Psoas muscle (tissue), 8 donors: ENCODE data around the gene KRT7. TPM values are rescaled to one million over a fixed set of nuclear protein-coding genes. Genes with fewer than 3 reads are reported as not detected.

Source experiments
- ATAC-seq, 4 donors: fragments of 200-7000 bp; cut with Tn5 transposase; one replicate each; pipeline ENCODE4 v1.9.1; 2020; ENCODE audit warnings: moderate library complexity in 3 of 4, mild to moderate bottlenecking in 2 of 4
- DNase-seq, 2 donors: peaks; one replicate each; pipeline ENCODE4 v3.0.0-alpha.2; 2020
- H3K27ac ChIP-seq: fragments of 200-600 bp; one replicate; pipeline ENCODE4 v1.8.0; 2022
- H3K27me3 ChIP-seq, 3 donors: fragments of 200-600 bp in 1 of 3; one replicate each; pipeline versions ENCODE4 v1.6.1 to v1.8.0; 2013 to 2022; ENCODE audit warnings: low read length in 2 of 3, mild to moderate bottlenecking in 2 of 3, moderate library complexity in 1 of 3; ENCODE audit not compliant: insufficient read depth in 3 of 3
- H3K36me3 ChIP-seq, 2 donors: fragments of 200-600 bp in 1 of 2; one replicate each; pipeline versions ENCODE4 v1.6.1 to v1.8.0; 2013 to 2022; ENCODE audit warnings: low read depth in 1 of 2, mild to moderate bottlenecking in 1 of 2, moderate library complexity in 1 of 2; ENCODE audit not compliant: insufficient read depth in 1 of 2
- H3K4me1 ChIP-seq: fragments of 200-600 bp; one replicate; pipeline ENCODE4 v1.8.0; 2022
- H3K4me3 ChIP-seq: fragments of 200-600 bp; one replicate; pipeline ENCODE4 v1.8.0; 2022; ENCODE audit warnings: mild to moderate bottlenecking
- H3K9me3 ChIP-seq: fragments of 200-600 bp; one replicate; pipeline ENCODE4 v1.8.0; 2022
- WGBS, 3 donors: extraction: QIAGEN DNeasy Blood & Tissue Kit; methylation state at CpG; one replicate each; pipeline versions ENCODE4 v1.1.6 to v1.1.7; 2013; 5-methylcytosine and 5-hydroxymethylcytosine counted together
- intact Hi-C, 2 donors: fragments of 100-400 bp; cut with DNase I; formaldehyde crosslinking; loops; one replicate each; pipeline versions ENCODE4 v1.11.0 to v1.14.2; 2022
- polyA plus RNA-seq, 3 donors: library from polyadenylated mRNA; stranded (reverse); fragments of 200-250 nt; gene quantifications; one replicate each; pipeline ENCODE4 v1.2.3, GENCODE V29; 2013
- total RNA-seq, 4 donors: library from RNA; stranded (reverse); fragmentation: NEBNext Ultra II Directional in 2 of 4; extraction: Animal tissue kit (Norgen Biotek cat#: 25700) in 2 of 4; gene quantifications; one replicate each; pipeline versions ENCODE4 v1.2.1 to v1.2.4, GENCODE V29; 2021 to 2023
- TF ChIP-seq, protein P1 (sequence below): fragments of 200-600 bp; IDR thresholded peaks from one replicate; pipeline ENCODE4 v1.8.0; 2022; ENCODE audit warnings: antibody characterized with exemption
- donor health status: healthy with polysubstance abuse.
- donor health status: DM: no; HTN: no; CAD: no; lungs with moderate emphysema.
- donor health status: Bipolar disorder and iron deficiency.
- donor health status: healthy.
- donor health status: DM: yes; HTN: yes; CAD: no.
- donor health status: DM: no; HTN: no; CAD: no.
- donor health status: DM: no; HTN: no; CAD: no.
- donor health status: DM: yes; HTN: yes; CAD: no.

Gene KRT7
- total and polyA plus RNA-seq, 7 donors, result 0.39 to 3.9 (median 1.6) TPM

GRCh38 chr12:52277486-52278245 is 44.6 kb downstream of the KRT7 start:
- TF ChIP-seq, protein P1, sequence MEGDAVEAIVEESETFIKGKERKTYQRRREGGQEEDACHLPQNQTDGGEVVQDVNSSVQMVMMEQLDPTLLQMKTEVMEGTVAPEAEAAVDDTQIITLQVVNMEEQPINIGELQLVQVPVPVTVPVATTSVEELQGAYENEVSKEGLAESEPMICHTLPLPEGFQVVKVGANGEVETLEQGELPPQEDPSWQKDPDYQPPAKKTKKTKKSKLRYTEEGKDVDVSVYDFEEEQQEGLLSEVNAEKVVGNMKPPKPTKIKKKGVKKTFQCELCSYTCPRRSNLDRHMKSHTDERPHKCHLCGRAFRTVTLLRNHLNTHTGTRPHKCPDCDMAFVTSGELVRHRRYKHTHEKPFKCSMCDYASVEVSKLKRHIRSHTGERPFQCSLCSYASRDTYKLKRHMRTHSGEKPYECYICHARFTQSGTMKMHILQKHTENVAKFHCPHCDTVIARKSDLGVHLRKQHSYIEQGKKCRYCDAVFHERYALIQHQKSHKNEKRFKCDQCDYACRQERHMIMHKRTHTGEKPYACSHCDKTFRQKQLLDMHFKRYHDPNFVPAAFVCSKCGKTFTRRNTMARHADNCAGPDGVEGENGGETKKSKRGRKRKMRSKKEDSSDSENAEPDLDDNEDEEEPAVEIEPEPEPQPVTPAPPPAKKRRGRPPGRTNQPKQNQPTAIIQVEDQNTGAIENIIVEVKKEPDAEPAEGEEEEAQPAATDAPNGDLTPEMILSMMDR, result no peak
- Histone ChIP-seq H3K4me1 (peaks cover 7% of the 10 kb centered on the region), H3K27me3 (peaks cover 0 to 7% (median 0%) of the 10 kb centered on the region in 3 donors), H3K4me3 (no peak overlapping the region), H3K9me3 (no peaks in the 10 kb centered on the region), H3K27ac (no peak overlapping the region), H3K36me3 (no peaks in the 10 kb centered on the region)
- intact Hi-C loops, result loop anchor here (5.0 kb wide), 2 partner anchors 55 to 65 kb away; no protein-coding TSS in a partner anchor
- WGBS, 3 donors, result 61 to 85% (median 77%) methylated on average over 9 of the region's 9 CpGs
- DNase-seq (no peak), ATAC-seq (no peak)

DNA sequence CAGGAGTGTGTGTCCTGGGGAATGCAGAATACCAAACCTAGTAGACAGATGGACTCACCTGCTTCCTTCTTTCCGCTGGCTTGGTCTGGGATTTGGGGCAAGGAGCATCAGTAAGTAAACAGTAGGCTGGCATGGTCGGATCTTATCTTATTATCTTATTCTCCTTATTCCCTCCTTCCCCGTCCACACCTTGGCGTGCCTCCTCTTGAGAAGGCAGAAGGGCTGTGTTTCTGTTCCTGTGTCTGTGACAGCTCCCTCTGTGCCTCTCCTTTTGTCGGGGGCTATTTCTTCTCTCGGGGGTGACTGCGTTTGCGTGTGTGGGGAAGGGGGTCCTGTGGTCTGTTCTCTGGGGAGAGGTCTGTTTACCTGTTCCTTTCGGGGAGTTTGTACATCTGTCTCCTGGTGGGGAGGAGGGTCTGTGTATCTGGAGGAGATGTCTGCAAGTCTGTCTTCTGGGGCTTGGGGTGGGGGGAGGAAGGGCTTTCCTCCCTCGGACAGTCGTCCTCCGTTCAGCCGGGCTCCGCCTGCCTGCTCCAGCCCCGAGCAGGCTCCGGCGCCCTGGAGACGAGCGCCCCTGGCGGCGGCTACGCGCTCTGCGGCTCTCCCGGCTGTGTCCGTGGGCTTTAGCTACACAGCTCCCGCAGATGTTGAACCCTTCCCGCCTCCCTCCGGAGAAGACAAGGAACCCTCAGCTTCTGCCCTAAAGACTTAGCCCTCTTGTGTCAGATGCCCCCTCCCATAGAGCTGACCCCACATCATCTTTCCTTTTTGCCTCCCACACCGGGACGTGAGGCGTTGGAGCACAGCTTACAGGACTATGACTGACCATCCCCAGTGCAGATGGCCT is 45.8 kb downstream of the KRT7 start:
- H3K4me3 ChIP-seq, result no peak overlapping the region
- ATAC-seq, result peak; percentile 89 to 99 (median 94)
- peaks cover 7% of the 10 kb centered on the region for H3K4me1 ChIP-seq
- TF ChIP-seq, protein P1, result peak; percentile 96
- intact Hi-C loops, result loop anchor here (5.0 kb wide), 2 partner anchors 56 to 66 kb away; no protein-coding TSS in a partner anchor
- peaks cover 0 to 6% (median 0%) of the 10 kb centered on the region in 3 donors for H3K27me3 ChIP-seq
- no peaks in the 10 kb centered on the region for H3K36me3 ChIP-seq
- H3K27ac ChIP-seq, result no peak overlapping the region
- DNase-seq, result peak; percentile 76 to 86
- 21 to 26% (median 22%) methylated on average over 31 to 32 of the region's 32 CpGs for WGBS, 3 donors
- no peaks in the 10 kb centered on the region for H3K9me3 ChIP-seq

- H3K4me1 ChIP-seq, result peaks cover 7% of the 10 kb centered on the region
- WGBS, 3 donors, result 92 to 94% (median 93%) methylated on average over 14 of the region's 14 CpGs
- DNase-seq (no peak), ATAC-seq (no peak)
- H3K27me3 ChIP-seq, result no peaks in the 10 kb centered on the region
- intact Hi-C loops, result loop anchor here (5.0 kb wide), 2 partner anchors 57 to 67 kb away; no protein-coding TSS in a partner anchor
- H3K27ac ChIP-seq, result peak overlapping the region; percentile 9
- H3K36me3 ChIP-seq, result no peaks in the 10 kb centered on the region
- TF ChIP-seq, protein P1, result no peak
- H3K4me3 ChIP-seq, result no peak overlapping the region
- H3K9me3 ChIP-seq, result no peaks in the 10 kb centered on the region
Measured at GRCh38 chr12:52279422-52280318, 46.6 kb downstream of the KRT7 start.

- peak overlapping the region; percentile 39 for H3K27ac ChIP-seq
- peak in 3 of 4 donors; percentile 34 to 71 (median 59) for ATAC-seq
- WGBS, 3 donors, result 71 to 81% (median 79%) methylated on average over 3 of the region's 3 CpGs
- H3K4me3 ChIP-seq, result no peak overlapping the region
- TF ChIP-seq, protein P1, result no peak
- intact Hi-C loops, result no loop called here
- no peaks in the 10 kb centered on the region for H3K27me3 ChIP-seq
- H3K9me3 ChIP-seq, result no peaks in the 10 kb centered on the region
- H3K4me1 ChIP-seq, result peaks cover 7% of the 10 kb centered on the region
- DNase-seq, result peak; percentile 64 to 65
- no peaks in the 10 kb centered on the region for H3K36me3 ChIP-seq
Measured at GRCh38 chr12:52280319-52280795, 47.3 kb downstream of the KRT7 start.
